CD14-positive monocyte (primary cell): ENCODE data around the gene KIF20B. TPM values are rescaled to one million over a fixed set of nuclear protein-coding genes. Genes with fewer than 3 reads are reported as not detected.
A peak's percentile ranks its signal among the peaks of the same experiment; 100 is the strongest.

Source experiments
- DNase-seq, 3 donors: peaks; one replicate each; pipeline ENCODE4 v3.0.0-alpha.2; 2011 to 2022
- H2AFZ ChIP-seq: 2 replicates; pipeline ENCODE4 v1.6.0; 2012; ENCODE audit warnings: mild to moderate bottlenecking, low read depth, low read length, inconsistent platforms; ENCODE audit not compliant: insufficient read depth, poor library complexity, severe bottlenecking
- H3K27ac ChIP-seq, 2 donors: 1 replicate in 1 of 2; 2 replicates in 1 of 2; pipeline ENCODE4 v1.5.1; 2012 to 2013; ENCODE audit warnings: low read length in 2 of 2, control low read depth in 1 of 2, inconsistent platforms in 1 of 2, low read depth in 1 of 2, mild to moderate bottlenecking in 1 of 2
- H3K27me3 ChIP-seq, 2 donors: one replicate each; pipeline versions ENCODE4 v1.6.0 to v1.6.1; 2011 to 2013; ENCODE audit warnings: low read length in 2 of 2; ENCODE audit not compliant: control insufficient read depth in 2 of 2, insufficient read depth in 2 of 2
- H3K36me3 ChIP-seq, 2 donors: replicated peaks in 1 of 2; 1 replicate in 1 of 2; 2 replicates in 1 of 2; pipeline versions ENCODE4 v1.5.1 to v1.6.1; 2012 to 2013; ENCODE audit warnings: low read length in 2 of 2, control low read depth in 1 of 2, inconsistent platforms in 1 of 2, mild to moderate bottlenecking in 1 of 2; ENCODE audit not compliant: insufficient read depth in 2 of 2, control insufficient read depth in 1 of 2
- H3K4me1 ChIP-seq, 2 donors: 1 replicate in 1 of 2; 2 replicates in 1 of 2; pipeline versions ENCODE4 v1.5.1 to v1.6.1; 2012 to 2013; ENCODE audit warnings: low read length in 2 of 2, control low read depth in 1 of 2, inconsistent platforms in 1 of 2, mild to moderate bottlenecking in 1 of 2, moderate library complexity in 1 of 2; ENCODE audit not compliant: insufficient read depth in 2 of 2, control insufficient read depth in 1 of 2
- H3K4me2 ChIP-seq: replicated peaks from 2 replicates; pipeline ENCODE3; 2012; ENCODE audit warnings: low read length, moderate library complexity, mild to moderate bottlenecking; ENCODE audit not compliant: poor library complexity, severe bottlenecking; ENCODE audit errors: extremely low read depth
- H3K4me3 ChIP-seq, 3 experiments: fragments of 200-600 bp in 1 of 3; sonication (generic) in 1 of 3; replicated peaks in 1 of 3; 1 replicate in 2 of 3; 2 replicates in 1 of 3; pipeline ENCODE4 v1.5.1; 2011 to 2013; ENCODE audit warnings: low read length in 3 of 3, mild to moderate bottlenecking in 3 of 3, control low read depth in 2 of 3, low read depth in 2 of 3, inconsistent platforms in 1 of 3, moderate library complexity in 1 of 3
- H3K79me2 ChIP-seq: 2 replicates; pipeline ENCODE4 v1.6.0; 2012; ENCODE audit warnings: mild to moderate bottlenecking, control low read depth, inconsistent platforms, low read length, moderate library complexity; ENCODE audit not compliant: insufficient read depth
- H3K9ac ChIP-seq: 2 replicates; pipeline ENCODE4 v1.6.0; 2017; ENCODE audit warnings: low read length, mild to moderate bottlenecking; ENCODE audit not compliant: insufficient read depth, poor library complexity, severe bottlenecking
- H3K9me3 ChIP-seq, 2 donors: replicated peaks in 1 of 2; 1 replicate in 1 of 2; 2 replicates in 1 of 2; pipeline versions ENCODE4 v1.5.1 to v1.6.1; 2012 to 2013; ENCODE audit warnings: low read length in 2 of 2, control low read depth in 1 of 2; ENCODE audit not compliant: control insufficient read depth in 1 of 2, insufficient read depth in 1 of 2
- H4K20me1 ChIP-seq: 2 replicates; pipeline ENCODE4 v1.6.0; 2012; ENCODE audit warnings: mild to moderate bottlenecking, low read length, control low read depth, moderate library complexity; ENCODE audit not compliant: insufficient read depth
- H3K27ac Mint-ChIP-seq, 7 donors: one replicate each; pipeline ENCODE4 v1.8.0; 2020; ENCODE audit warnings: mild to moderate bottlenecking in 7 of 7, mixed read lengths in 7 of 7, moderate library complexity in 6 of 7, inconsistent platforms in 2 of 7
- H3K27me3 Mint-ChIP-seq, 3 donors: one replicate each; pipeline ENCODE4 v1.8.0; 2021 to 2022; ENCODE audit warnings: low read depth in 3 of 3, mild to moderate bottlenecking in 3 of 3, mixed read lengths in 3 of 3, moderate library complexity in 3 of 3, inconsistent platforms in 1 of 3
- H3K36me3 Mint-ChIP-seq, 2 donors: one replicate each; pipeline ENCODE4 v1.8.0; 2020; ENCODE audit warnings: mixed read lengths in 2 of 2, inconsistent platforms in 1 of 2, mild to moderate bottlenecking in 1 of 2
- H3K4me1 Mint-ChIP-seq: one replicate; pipeline ENCODE4 v1.8.0; 2020; ENCODE audit warnings: mild to moderate bottlenecking, mixed read lengths
- H3K4me3 Mint-ChIP-seq, 2 donors: one replicate each; pipeline ENCODE4 v1.8.0; 2020; ENCODE audit warnings: mild to moderate bottlenecking in 2 of 2, mixed read lengths in 2 of 2, moderate library complexity in 1 of 2
- H3K9me3 Mint-ChIP-seq, 7 donors: one replicate each; pipeline ENCODE4 v1.8.0; 2020 to 2022; ENCODE audit warnings: mixed read lengths in 7 of 7, mild to moderate bottlenecking in 6 of 7, moderate library complexity in 6 of 7, inconsistent platforms in 2 of 7
- WGBS: methylation state at CpG from one replicate; pipeline ENCODE4 v1.1.5; 2013; ENCODE audit warnings: missing lambda C conversion rate; ENCODE audit not compliant: insufficient coverage; 5-methylcytosine and 5-hydroxymethylcytosine counted together
- intact Hi-C, 2 donors: fragments of 100-400 bp; cut with micrococcal nuclease; formaldehyde crosslinking; loops; one replicate each; pipeline versions ENCODE4 v1.15.0 to v1.15.1; 2023
- polyA plus RNA-seq, 3 donors: library from polyadenylated mRNA; depleted of rRNA in 1 of 3; unstranded in 2 of 3; stranded (reverse) in 1 of 3; fragments of 300-500 nt in 2 of 3; fragments of >200 nt in 1 of 3; fragmentation: Illumina TruSeq in 2 of 3; gene quantifications; 1 replicate in 2 of 3; 2 replicates in 1 of 3; pipeline ENCODE4 v1.2.3, GENCODE V29; 2012 to 2021
- TF ChIP-seq, protein P1 (sequence below): fragments of 200-600 bp; IDR thresholded peaks from one replicate; pipeline ENCODE4 v1.8.0; 2022; ENCODE audit warnings: antibody characterized with exemption, mild to moderate bottlenecking

KIF20B gene
- polyA plus RNA-seq, 3 donors = 0.44 to 3.9 (median 1.5) TPM

GRCh38 chr10:89657302-89657701 is 44.1 kb upstream of the KIF20B start:
- no peaks in the 10 kb centered on the region for H3K36me3 Mint-ChIP-seq
- no CpG with 5 or more reads among the region's 1 CpG for WGBS
- no peak overlapping the region for H3K4me2 ChIP-seq

GRCh38 chr10:89659143-89660131 is 42.0 kb upstream of the KIF20B start:
- WGBS = 90% methylated on average over 3 of the region's 10 CpGs
- H3K9me3 Mint-ChIP-seq = peaks cover 0 to 4% (median 2%) of the 10 kb centered on the region in 7 donors
- intact Hi-C loops = no loop called here
- Histone ChIP-seq H3K9me3 (no peaks in the 10 kb centered on the region), H3K27me3 (no peaks in the 10 kb centered on the region), H3K4me3 (no peak overlapping the region), H3K36me3 (no peaks in the 10 kb centered on the region), H4K20me1 (no peaks in the 10 kb centered on the region), H2AFZ (no peak overlapping the region), H3K4me2 (no peak overlapping the region), H3K4me1 (no peaks in the 10 kb centered on the region), H3K79me2 (no peaks in the 10 kb centered on the region), H3K27ac (no peak overlapping the region), H3K9ac (no peak overlapping the region)
- TF ChIP-seq, protein P1, sequence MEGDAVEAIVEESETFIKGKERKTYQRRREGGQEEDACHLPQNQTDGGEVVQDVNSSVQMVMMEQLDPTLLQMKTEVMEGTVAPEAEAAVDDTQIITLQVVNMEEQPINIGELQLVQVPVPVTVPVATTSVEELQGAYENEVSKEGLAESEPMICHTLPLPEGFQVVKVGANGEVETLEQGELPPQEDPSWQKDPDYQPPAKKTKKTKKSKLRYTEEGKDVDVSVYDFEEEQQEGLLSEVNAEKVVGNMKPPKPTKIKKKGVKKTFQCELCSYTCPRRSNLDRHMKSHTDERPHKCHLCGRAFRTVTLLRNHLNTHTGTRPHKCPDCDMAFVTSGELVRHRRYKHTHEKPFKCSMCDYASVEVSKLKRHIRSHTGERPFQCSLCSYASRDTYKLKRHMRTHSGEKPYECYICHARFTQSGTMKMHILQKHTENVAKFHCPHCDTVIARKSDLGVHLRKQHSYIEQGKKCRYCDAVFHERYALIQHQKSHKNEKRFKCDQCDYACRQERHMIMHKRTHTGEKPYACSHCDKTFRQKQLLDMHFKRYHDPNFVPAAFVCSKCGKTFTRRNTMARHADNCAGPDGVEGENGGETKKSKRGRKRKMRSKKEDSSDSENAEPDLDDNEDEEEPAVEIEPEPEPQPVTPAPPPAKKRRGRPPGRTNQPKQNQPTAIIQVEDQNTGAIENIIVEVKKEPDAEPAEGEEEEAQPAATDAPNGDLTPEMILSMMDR = no peak
- H3K27ac Mint-ChIP-seq = peak overlapping the region in 1 of 7 donors; percentile 2
- H3K27me3 Mint-ChIP-seq = peaks cover 1 to 4% (median 1%) of the 10 kb centered on the region in 3 donors
- no peaks in the 10 kb centered on the region for H3K4me1 Mint-ChIP-seq
- no peaks in the 10 kb centered on the region for H3K36me3 Mint-ChIP-seq
- no peak overlapping the region for H3K4me3 Mint-ChIP-seq
- DNase-seq = no peak

More at GRCh38 chr10:89657302-89657701, 44.1 kb upstream of the KIF20B start:
- H3K4me1 ChIP-seq = peaks cover 3% of the 10 kb centered on the region in 2 donors
- no peak overlapping the region for H3K4me3 Mint-ChIP-seq
- H3K79me2 ChIP-seq = no peaks in the 10 kb centered on the region
- no peak overlapping the region for H3K27ac ChIP-seq
- H3K4me1 Mint-ChIP-seq = peaks cover 7% of the 10 kb centered on the region
- H3K9me3 Mint-ChIP-seq = peaks cover 0 to 5% (median 2%) of the 10 kb centered on the region in 7 donors
- no peaks in the 10 kb centered on the region for H3K27me3 ChIP-seq
- H3K27me3 Mint-ChIP-seq = peaks cover 0 to 1% (median 1%) of the 10 kb centered on the region in 3 donors
- H3K27ac Mint-ChIP-seq = no peak overlapping the region
- no peak overlapping the region for H3K4me3 ChIP-seq
- no peak for DNase-seq
- H3K36me3 ChIP-seq = no peaks in the 10 kb centered on the region
- intact Hi-C loops = no loop called here
- H2AFZ ChIP-seq = no peak overlapping the region
- no peaks in the 10 kb centered on the region for H3K9me3 ChIP-seq
- H4K20me1 ChIP-seq = no peaks in the 10 kb centered on the region
- TF ChIP-seq, protein P1 = no peak
- H3K9ac ChIP-seq = no peak overlapping the region
